Activated CD8-positive, alpha-beta memory T cell treated with anti-CD3 and anti-CD28 coated beads, Interleukin-2, amount 50 U/mL, for 1 hour (primary cell): ENCODE results near the gene ENOSF1.
A peak's percentile ranks its signal among the peaks of the same experiment; 100 is the strongest.
"Not testable (repeated sequence)": the region's sequence is repeated elsewhere in the genome, so short reads cannot be mapped to it uniquely, and the experiment has no call there.

Experiments used
- DNase-seq: peaks from one replicate; pipeline ENCODE4 v3.0.0-alpha.2; 2020; ENCODE audit errors: extremely low read depth

Gene ENOSF1

DNA sequence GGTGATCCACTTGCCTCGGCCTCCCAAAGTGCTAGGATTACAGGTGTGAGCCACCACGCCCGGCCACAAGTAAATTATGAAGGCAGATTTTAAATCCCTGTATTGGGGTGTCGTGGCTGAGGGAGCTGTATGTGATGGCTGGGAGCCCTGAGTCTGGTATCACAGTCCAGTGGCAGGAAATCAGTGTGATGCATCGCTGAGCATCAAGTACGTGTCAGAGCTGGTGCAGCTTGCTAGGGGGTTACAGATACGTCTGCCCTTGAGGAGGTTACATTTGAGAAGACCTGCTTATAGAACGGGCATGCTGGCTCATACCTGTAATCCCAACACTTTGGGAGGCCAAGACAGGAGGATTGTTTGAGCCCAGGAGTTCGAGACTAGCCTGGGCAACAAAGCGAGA lies 4.3 kb downstream of the ENOSF1 start:
- DNase-seq = no peak

DNA sequence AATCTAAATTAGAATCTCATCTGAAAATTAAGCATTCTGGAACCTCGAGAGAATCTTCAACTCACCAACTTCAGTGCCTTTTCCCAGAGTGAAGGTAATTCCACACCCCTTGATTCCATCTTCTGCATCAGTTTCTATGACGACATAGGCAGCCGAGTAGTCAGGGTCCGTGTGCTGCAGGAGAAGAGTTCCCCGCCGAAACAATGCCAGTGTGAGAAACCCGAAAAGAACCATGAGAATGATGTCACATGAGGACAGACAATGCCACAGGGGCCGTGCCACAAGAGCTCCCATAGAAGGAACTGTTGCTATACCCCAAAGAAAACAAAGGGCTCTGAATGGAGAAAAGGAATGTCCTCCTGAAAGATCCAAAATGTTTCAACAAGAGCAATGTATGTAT lies 6.0 kb downstream of the ENOSF1 start:
- no peak for DNase-seq

DNA sequence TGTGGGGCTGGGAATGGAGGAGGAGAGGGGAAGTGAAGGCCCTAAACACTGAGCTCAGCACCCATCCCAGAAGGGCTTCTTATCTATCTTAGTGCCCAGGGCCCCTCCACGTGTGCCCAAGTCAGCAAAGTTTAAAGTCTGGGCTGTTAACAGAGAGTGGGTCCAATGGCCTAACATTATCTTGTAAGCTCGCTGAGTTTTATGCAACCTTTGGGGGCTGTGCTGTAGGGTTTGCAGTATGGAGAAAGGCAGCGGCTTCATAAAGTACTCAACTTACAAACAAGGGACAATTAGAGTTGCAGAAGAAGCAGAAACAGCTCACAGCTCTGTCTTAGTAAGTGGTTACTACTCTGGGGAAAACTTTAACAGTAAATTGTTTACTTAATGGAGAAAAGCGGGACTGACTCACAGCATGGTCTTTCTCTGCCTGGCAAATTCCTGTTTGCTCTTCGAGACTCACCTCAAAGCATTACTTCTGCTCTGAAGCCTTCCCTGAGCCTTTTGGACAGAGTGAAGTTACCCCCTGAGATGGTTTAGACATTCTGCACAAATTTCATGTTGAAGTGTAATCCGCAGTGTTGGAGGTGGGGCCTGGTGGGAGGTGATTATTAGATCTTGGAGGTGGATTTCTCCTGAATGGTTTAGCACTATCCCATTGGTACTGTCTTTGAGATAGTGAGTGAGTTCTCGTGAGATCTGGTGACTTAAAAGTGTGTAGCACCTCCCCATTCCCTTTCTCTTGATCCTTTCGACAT lies 9.0 kb downstream of the ENOSF1 start:
- DNase-seq = no peak

DNA sequence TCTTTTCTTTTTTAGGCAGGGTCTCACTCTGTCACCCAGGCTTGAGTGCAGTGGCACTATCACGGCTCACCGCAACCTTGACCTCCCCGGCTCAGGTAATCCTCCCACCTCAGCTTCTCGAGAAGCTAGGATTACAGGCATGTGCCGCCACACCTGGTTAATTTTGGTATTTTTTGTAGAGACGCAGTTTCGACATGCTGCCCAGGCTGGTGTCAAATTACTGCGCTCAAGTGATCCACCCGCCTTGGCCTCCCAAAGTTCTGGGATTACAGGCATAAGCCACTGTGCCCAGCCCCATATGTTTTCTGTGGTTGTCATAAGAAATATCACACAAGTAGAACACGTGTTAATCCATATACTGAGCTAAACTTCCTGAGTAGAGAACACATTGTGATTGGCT lies 14.6 kb downstream of the ENOSF1 start:
- DNase-seq = no peak

DNA sequence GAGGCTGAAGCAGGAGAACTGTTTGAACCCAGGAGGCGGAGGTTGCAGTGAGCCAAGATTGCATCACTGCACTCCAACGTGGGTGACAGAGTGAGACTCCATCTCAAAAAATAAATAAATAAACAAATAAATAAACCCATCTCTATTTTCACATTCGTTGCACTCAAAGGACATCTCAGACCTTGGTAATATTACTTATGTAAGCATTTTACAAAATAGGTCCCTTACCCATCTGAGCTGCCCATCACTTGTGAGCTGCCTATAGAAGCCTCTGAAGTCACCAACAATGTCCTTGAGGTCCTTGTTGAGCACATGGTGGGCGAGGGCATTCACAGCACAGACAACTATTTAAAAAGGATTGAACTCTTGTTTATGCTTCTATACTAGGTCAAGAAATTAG lies 15.4 kb downstream of the ENOSF1 start:
- DNase-seq = no peak

DNA sequence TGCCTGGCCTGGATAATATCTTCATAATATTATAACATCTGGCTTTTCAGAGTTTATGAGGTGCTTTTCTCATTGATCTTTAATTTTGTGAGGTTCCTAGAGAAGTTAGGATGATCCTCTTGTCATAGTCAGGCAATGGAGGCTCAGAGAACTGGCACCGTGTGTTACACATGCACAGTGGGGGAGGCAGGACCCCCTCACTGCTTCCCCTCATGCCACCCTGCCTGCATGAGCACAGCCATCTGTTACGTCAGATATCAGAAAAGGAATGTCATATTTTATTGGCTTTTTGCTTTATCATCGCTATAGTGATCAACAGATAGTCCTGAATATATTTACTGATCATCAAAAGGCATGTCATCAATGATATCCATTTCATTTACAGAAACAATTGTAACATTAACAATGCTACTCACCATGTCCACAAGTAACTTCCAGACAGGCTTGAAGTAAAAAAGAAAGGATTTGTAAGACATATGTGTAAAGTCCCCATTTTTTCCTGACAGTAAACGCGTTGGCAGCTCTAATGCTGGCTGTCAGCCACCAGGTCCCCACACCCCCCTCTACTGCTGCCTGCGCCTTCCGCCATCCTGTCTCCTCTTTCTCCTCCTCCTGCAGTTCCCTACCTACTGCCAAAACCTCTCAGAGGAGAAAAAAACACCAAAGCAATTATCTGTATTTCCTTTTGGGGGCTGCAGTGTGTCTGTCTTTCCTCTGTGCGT lies 18.8 kb downstream of the ENOSF1 start:
- DNase-seq = no peak

DNA sequence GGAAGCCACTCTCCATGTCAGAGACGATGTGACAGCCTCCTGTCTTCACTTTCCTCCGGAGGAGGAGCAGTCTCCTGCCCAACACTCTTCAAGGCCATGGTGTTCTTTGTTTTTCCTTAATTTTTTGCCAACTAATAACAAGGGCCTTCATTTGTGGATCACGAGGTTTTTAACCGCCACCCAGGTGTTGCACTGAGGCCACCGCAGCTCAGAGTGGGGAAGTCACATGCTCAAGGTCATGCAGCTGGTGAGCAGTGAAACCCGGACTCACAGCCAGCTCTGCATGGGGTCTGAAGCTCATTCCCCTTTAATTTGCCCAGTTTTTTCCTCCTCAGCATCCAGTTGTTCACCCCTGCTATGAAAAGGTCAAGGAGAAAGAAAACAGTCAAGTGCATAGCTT lies 19.6 kb downstream of the ENOSF1 start:
- no peak for DNase-seq

DNA sequence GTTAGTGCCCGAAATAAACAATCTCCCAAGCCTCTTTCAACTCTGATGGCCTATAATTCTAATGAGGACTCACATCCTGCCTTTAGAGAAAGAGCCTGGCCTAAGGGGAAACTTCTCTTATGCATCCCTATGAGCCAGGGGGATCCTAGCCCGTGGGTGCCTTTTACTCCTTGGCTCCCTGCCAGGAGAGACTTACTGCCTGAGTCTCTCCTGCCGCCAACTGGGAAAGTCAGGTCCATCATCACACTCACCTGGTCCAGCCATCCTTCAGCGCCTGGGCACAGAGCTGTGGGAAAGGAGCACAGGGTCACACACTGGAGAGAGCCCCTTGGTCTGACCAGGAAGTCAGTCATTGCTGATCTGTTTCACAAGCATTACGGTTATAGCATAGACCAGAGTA lies 24.1 kb downstream of the ENOSF1 start:
- DNase-seq = no peak

DNA sequence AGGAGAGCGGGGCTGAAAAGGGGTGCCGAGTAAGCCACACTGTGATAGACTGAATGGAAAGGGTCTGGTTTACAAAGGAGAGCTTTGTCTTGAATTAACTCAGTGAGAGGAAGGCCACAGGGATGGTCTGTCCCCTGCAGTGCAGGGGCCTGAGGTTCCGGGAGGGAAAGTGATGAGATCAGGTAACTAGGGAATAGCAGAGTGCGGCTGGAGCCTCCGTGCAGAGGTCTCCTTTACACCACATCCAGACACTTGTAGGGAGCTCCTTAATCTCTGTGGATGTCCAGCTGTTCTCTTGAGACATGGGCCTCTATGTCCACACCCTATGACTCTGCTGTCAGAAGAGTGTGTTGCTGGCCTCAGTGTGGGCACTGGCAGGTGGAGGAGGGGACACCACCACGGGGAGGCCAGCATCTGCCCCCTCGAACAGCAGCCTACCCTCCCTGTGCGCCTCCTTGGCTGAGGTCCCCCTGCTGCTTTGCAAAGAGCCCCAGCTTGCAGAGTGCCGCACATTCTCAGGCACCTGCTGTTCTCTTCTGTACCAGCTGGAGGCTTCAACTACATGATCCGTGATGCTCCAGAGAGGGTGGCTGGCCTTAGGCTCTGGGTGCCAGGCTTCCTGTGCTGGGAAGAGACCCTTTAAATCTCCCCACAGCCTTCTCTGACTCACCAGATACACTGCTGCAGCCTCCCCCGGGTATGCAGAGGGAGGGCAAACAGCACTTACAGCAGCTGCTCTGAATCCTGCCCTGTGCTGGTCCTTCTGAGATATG lies 25.9 kb downstream of the ENOSF1 start:
- DNase-seq = no peak

DNA sequence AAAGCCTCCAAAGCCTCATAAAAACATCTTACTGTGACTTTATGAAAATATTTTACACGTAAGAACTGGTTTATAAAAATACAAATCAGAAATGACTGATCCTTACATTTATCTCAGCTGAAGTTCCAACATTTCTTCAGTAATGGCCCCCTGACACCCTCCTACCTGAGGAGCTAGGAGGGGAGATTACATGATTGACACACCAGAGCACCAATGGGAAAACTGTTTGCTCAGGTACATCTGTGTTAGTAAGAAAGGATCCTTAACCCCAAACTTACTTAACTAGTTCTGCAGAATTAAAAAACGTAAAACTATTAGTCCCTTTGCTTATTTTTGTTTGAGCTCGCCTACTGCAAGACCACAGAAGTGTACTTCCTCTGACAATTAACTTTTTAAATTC lies 27.0 kb downstream of the ENOSF1 start:
- DNase-seq = no peak

DNA sequence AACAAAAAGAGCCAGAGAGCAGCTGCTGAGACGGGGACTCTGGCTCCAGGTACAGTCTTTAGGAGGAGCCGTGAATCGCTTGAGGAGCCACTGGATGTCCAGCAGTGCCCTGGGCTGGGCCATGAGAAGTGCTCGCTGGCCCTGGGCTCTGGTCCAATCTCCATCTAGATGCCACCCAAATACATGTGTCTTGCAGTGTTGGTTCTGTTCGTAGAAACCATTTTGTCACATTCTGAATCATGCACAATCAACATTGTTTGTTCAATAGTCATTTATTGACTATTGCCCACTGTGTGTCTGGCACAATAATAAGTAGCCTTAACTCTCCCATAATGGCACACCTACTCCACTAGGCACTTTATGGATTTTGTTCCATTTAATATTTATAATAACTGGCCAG lies 28.9 kb downstream of the ENOSF1 start:
- DNase-seq = no peak

DNA sequence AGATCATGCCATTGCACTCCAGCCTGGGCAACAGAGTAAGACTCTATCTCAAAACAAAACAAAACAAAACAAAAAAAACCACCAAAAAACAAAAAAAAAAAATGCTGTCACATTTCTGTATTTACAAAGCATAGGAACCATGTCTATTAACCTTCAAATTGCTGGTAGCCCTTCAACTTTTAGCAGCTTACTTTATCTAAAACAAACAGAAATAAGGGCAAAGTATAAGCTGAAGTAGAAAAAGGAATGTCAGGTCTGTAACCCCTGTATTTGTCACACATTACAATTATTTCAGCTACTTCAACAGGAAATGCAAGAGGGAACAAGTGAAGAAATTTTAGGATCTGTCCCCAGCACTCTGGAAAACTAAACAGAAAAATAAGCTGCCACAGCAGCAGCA lies 29.6 kb downstream of the ENOSF1 start:
- DNase-seq = no peak

DNA sequence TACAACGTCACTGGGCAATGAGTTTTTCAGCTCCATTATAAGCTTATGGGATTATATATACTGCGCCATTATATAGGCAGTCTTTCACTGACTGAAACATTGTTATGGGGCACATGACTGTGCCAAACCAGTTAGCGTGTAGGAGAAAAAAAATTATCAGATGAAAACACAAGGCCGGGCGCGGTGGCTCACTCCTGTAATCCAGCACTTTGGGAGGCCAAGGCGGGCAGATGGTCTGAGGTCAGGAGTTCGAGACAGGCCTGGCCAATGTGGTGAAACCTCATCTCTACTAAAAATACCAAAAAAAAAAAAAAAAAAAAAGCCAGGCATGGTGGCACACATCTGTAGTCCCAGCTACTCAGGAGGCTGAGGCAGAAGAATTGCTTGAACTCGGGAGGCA lies 30.0 kb downstream of the ENOSF1 start:
- DNase-seq = not testable (repeated sequence)

DNA sequence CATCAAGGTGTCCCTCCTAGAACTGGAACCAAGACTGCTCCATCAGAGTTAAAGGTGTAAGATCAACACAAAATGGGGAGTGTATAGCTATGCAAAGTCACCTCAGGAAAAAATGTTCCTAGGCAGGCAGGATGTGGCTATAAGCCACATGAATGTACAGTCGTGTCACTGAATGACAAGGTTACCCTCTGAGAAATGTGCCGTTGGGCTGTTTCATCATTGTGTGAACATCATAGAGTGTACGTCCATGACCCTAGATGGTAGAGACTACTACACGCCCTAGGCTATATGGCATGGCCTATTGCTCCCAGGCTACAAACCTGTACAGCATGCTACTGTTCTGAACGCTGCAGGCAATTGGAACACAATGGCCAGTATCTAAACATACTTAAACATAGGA lies 30.4 kb downstream of the ENOSF1 start:
- DNase-seq = peak; percentile 3

DNA sequence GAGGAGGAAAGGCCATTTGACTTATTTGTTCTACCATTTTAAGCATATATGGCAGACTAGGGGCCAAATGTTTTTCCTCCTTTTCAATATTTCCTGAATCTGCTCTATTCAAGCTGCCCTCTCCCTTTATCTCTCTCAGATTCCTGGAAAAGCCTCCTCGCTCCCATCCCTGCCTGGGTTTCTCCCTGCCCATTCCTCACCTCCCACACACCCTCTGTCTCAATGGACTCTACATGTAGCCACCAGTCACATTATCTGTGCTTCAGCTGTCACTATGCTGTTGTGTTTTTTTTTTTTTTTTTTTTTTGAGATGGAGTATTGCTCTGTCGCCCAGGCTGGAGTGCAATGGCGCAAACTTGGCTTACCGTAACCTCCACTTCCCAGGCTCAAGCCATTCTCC lies 32.0 kb downstream of the ENOSF1 start:
- DNase-seq = no peak

DNA sequence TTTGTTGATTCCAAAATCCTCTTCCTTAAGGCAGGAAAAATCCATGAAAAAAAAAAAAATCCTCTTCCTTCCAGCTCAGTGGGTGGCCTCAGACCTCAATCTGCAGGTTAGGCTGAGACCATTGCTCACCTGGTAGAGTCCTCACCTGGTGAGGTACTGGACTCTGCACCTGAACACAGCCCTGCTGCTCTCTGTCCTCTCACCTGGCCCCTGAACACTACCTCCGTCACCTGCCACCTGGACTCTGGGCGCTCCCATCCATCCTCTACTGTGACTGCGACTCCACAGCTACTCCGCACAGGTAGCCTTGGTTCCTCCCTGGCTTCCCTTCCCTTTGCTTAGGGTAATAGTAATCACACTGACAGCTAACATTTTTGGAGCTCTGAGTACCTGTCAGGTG lies 32.9 kb downstream of the ENOSF1 start:
- DNase-seq = no peak

DNA sequence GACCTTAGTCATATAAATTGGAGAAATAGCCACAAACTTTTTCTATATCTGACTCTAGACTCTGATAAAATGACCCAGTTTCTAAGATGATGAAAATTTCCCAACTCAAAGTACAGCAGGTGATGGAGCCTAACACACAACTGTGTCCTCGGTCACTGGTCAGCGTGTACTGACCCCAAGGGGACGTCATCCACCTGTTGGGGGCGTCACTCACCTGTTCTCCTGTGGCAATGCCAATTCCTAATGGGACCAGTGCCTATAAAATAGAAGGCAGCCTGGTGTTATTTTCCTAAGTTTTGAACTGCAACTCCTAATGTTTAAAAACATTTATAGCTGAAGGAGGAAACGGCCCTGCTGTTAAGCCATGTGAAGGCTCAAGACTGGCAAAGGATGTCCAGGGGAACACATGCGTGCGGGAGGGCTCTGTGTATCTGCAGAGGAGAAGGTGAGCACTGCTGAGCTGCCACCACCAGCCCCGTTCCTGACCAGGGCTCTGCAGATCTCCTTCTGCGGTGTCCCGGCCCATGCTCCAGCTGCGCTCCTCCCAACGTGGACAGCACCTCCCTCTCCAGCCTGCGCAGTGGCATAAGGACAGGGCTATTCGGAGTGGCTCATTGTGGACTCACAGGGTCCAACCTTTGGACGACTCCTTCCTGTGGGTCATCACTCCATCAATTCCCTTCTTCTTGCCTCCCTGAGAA lies 33.8 kb downstream of the ENOSF1 start:
- no peak for DNase-seq

DNA sequence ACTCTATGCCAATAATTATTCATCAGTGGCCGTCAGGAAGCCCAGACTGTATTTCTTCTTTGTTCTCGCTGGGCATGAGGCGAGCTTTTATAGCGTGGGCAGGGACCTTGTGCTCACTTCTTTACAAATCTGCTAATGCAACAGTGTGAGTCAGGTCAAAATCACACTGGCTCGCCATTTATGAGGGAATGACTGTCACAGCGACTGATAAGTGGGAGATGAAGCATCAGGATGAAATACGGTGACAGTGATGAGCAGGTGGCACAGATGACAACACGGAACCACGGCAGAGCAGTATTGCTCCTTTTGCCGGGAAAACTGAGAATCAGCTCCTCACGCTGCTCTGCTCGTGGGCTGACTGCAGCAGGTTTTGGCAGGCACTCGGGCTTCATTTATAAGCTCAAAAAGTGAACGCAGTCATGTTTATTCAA lies 34.5 kb downstream of the ENOSF1 start:
- DNase-seq = no peak

DNA sequence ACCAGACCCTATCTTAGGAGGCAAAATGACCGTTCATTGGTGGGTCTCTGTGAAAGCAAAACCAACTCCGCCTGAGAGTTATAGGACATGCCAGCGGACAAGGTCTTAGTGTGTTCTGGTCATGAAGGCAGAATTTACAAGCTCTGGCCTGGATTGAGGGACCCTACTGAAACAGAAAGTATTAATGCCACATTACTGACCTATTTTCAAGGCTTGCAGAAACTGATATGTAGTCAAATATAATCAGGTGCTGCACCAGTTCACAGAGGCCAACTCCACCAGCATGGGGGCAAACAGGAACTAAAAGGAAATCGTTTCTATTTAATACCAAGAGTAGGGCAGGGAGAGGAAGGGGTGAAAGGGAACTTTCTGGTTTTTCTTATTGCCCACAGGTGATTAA lies 35.3 kb downstream of the ENOSF1 start:
- no peak for DNase-seq

DNA sequence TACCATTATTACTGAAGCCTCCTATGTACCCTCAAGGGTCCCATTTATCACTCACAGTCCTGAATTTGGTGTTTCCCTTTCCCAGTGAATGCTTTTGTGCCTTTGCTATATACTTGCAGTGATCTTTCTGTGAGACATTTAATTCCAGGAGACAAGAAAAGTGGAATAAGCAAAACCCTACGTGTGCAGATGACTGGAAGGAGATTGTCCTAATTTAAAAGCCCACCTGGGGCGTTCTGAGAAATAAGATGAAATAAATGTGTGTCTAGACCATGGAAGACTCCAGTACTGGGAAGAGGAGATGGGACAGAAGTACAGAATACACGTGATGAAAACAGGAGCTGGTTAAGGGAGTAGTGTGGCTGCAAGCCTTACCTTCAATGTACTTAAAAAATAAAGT lies 35.7 kb downstream of the ENOSF1 start:
- DNase-seq = no peak

DNA sequence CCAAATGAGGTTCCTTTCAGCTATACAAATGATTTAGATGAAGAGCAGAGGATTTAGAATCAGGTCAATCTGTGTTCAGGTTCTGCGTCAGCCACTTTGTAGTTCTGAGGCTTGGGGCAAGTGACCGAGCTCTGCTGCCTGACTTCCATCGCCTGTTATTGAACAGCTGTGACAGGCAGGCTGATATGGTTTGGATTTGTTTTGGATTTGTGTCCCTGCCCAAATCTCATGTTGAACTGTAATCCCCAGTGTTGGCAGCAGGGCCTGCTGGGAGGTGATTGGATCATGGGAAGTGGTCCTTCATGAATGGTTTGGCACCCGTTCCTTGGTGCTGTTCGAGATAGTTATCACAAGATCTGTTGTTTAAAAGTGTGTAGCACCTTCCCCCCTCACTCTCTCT lies 36.4 kb downstream of the ENOSF1 start:
- DNase-seq = no peak

DNA sequence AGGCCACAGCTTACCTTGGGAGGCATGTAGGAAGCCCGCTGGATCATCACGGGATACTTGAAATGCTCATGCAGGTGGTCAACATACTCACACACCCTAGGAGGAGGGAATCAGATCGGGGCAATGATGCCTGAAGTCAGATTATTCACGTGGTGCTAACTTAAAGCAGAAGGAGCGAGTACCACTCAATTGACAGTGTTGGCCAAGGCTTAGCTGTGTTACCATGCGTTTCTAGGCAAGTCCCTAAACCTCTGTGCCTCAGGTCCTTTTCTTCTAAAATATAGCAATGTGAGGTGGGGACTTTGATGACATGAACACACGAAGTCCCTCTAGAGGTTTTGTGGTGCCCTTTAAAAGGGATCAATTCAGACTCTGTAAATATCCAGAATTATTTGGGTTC lies 37.1 kb downstream of the ENOSF1 start:
- no peak for DNase-seq
